Heart left ventricle (tissue), 13 donors: ENCODE measurements around the gene NEMP1.

Source experiments
- POLR2A ChIP-seq, 2 donors: fragments of 450-650 bp; IDR thresholded peaks; one replicate each; pipeline ENCODE4 v1.6.1; 2017; ENCODE audit warnings: antibody characterized with exemption in 2 of 2, mild to moderate bottlenecking in 2 of 2, moderate library complexity in 2 of 2
- TF ChIP-seq, protein P1 (sequence below), 12 donors: fragments of 200-600 bp; sonication (generic) in 4 of 12; IDR thresholded peaks; one replicate each; pipeline versions ENCODE4 v1.5.0 to v1.8.0; 2018 to 2022; ENCODE audit warnings: antibody characterized with exemption in 12 of 12, mild to moderate bottlenecking in 5 of 12
- donor health status: ischemic (EF 13 %, LVEDD 7.1; RV severe dilation, severe dysfunction).
- donor health status: DM: no; HTN: yes; CAD: no.
- donor health status: DM: no; HTN: no; CAD: no.
- donor health status: ischemic (EF 25% LVEDD 6.9; RV normal size, moderate dysfunction).
- donor health status: ischemic (EF 25% LVEDD 5.7; RV mildly dilated, moderate dysfunction).
- donor health status: ischemic (EF 35%, LVEDD 5.7; RV mildly dilated, moderate dysfunction).
- donor health status: nonischemic (EF 11% LVEDD 7.7; RV severe dilation, severe dysfunction).
- donor health status: DM: yes; HTN: yes; CAD: no.
- donor health status: PGD.
- donor health status: ischemic (EF 29% LVEDD 5.4; RV normal size, mild dysfunction).
- donor health status: nonischemic (EF 23%, LVEDD 6.1; RV moderate dilation, normal function).

DNA sequence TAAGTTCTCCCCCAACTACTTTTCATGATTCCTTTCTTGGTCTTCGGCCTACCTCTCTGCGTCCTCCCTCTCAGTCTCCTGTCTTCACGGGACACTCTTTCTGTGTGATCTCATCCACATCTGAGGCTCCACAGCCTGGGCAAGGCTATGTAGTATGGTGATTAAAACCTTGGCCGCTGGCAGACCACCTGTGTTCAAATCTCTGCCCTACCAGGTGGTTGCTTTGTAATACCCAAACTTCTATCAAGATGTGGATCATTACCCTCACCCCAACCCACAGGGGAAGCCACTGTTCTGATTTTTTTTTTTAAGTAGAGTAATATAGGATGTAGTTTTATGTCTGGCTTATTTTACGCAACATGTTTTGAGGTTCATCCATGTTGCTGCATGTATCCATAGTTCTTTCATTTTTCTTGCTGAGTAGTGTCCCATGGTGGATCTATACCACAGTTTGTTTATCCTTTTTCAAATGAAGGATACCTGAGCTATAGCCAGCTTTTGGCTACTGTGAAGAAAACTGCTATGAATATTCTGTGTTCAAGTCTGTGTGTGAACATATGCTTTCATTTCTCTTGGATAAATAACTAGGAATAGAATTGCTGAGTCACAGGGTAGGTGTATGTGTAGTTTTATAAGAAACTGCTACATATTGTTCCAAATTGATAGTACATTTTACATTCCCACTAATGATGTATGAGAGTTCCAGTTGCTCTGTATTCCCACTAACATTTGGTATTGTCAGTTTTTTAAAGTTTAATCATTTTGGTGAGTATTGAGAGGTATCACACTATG, 40.9 kb upstream of the NEMP1 start:
- TF ChIP-seq, protein P1, sequence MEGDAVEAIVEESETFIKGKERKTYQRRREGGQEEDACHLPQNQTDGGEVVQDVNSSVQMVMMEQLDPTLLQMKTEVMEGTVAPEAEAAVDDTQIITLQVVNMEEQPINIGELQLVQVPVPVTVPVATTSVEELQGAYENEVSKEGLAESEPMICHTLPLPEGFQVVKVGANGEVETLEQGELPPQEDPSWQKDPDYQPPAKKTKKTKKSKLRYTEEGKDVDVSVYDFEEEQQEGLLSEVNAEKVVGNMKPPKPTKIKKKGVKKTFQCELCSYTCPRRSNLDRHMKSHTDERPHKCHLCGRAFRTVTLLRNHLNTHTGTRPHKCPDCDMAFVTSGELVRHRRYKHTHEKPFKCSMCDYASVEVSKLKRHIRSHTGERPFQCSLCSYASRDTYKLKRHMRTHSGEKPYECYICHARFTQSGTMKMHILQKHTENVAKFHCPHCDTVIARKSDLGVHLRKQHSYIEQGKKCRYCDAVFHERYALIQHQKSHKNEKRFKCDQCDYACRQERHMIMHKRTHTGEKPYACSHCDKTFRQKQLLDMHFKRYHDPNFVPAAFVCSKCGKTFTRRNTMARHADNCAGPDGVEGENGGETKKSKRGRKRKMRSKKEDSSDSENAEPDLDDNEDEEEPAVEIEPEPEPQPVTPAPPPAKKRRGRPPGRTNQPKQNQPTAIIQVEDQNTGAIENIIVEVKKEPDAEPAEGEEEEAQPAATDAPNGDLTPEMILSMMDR (IDR thresholded peaks at IDR 0.05) = no peak
- TF ChIP-seq POLR2A (IDR thresholded peaks at IDR 0.05) = no peak
